ENCODE measurements around the gene GLT6D1. TPM values are rescaled to one million over a fixed set of nuclear protein-coding genes. Genes with fewer than 3 reads are reported as not detected.

The GLT6D1 gene
- total and polyA plus RNA-seq, 2 of the 4 experiments (the other 2 are of a cell fraction), result not detected

- ATAC-seq (ENCODE audit: low read depth), result no peak
Observed at GRCh38 chr9:135622415-135623020, 16.8 kb downstream of the GLT6D1 start.

More at GRCh38 chr9:135622415-135623020, 16.8 kb downstream of the GLT6D1 start:
- in situ Hi-C loops (cut with MboI; ENCODE audit: low sequenced_read_pairs) (loop anchor here (25.0 kb wide), 1 partner anchor 315 kb away; no protein-coding TSS in a partner anchor), dilution Hi-C loops (cut with HindIII; ENCODE audit: low sequenced_read_pairs, unreplicated experiment) (no loop called here), intact Hi-C loops (cut with micrococcal nuclease) (no loop called here)
- no peak for DNase-seq
- Histone ChIP-seq H3K18ac (ENCODE audit: low read depth, low read length) (no peak overlapping the region), H3K9me1 (ENCODE audit: insufficient read depth, low read length) (no peaks in the 10 kb centered on the region), H2BK5ac (ENCODE audit: low read depth, low read length, poor library complexity, severe bottlenecking) (no peak overlapping the region), H2AK5ac (ENCODE audit: low read depth, low read length) (no peak overlapping the region), H3K4me3 (ENCODE audit: insufficient read depth, low read depth, low read length) (no peak overlapping the region), H4K20me1 (ENCODE audit: insufficient read depth, low read length) (no peaks in the 10 kb centered on the region), H3K9me3 (ENCODE audit: control insufficient read depth, insufficient read depth, low read length) (no peaks in the 10 kb centered on the region), H3K79me1 (ENCODE audit: low read depth in 1 of 2, low read length in 2 of 2) (no peaks in the 10 kb centered on the region), H2BK120ac (ENCODE audit: low read depth, low read length) (no peak overlapping the region), H3K56ac (ENCODE audit: extremely low read depth, insufficient read depth, low read length) (no peak overlapping the region), H2BK15ac (ENCODE audit: low read depth, low read length) (no peak overlapping the region), H3K36me3 (ENCODE audit: control insufficient read depth, insufficient read depth, low read length) (no peaks in the 10 kb centered on the region), H3K14ac (replicated peaks; ENCODE audit: low read depth, low read length) (no peak overlapping the region), H3K4ac (ENCODE audit: low read depth, low read length) (no peak overlapping the region), H2AK9ac (replicated peaks; ENCODE audit: low read depth, low read length, poor library complexity) (no peak overlapping the region), H4K8ac (ENCODE audit: low read depth in 2 of 2, low read length in 2 of 2) (no peak overlapping the region), H3K4me1 (ENCODE audit: control insufficient read depth, insufficient read depth, low read length) (no peaks in the 10 kb centered on the region), H4K5ac (ENCODE audit: low read depth, low read length) (no peak overlapping the region), H2BK20ac (ENCODE audit: low read depth, low read length) (no peak overlapping the region), H3K9ac (ENCODE audit: low read depth, low read length) (no peak overlapping the region), H4K91ac (ENCODE audit: insufficient read depth, low read depth, low read length) (no peak overlapping the region), H3K27me3 (ENCODE audit: control insufficient read depth, insufficient read depth, low read length) (no peaks in the 10 kb centered on the region; the same call in 1 of the 2 replicates), H3K23ac (ENCODE audit: low read depth, low read length) (no peak overlapping the region), H3K27ac (ENCODE audit: insufficient read depth, low read length) (no peak overlapping the region), H2AFZ (replicated peaks; ENCODE audit: low read length, poor library complexity) (peak overlapping the region; percentile 56), H3K4me2 (ENCODE audit: low read depth, low read length) (no peak overlapping the region)
- TF ChIP-seq BHLHE40 (IDR thresholded peaks at IDR 0.05; ENCODE audit: low read depth, low read length), result no peak
- TF ChIP-seq RAD21 (IDR thresholded peaks at IDR 0.05; ENCODE audit: low read length), result no peak
- TF ChIP-seq, protein P1, sequence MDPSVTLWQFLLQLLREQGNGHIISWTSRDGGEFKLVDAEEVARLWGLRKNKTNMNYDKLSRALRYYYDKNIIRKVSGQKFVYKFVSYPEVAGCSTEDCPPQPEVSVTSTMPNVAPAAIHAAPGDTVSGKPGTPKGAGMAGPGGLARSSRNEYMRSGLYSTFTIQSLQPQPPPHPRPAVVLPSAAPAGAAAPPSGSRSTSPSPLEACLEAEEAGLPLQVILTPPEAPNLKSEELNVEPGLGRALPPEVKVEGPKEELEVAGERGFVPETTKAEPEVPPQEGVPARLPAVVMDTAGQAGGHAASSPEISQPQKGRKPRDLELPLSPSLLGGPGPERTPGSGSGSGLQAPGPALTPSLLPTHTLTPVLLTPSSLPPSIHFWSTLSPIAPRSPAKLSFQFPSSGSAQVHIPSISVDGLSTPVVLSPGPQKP (IDR thresholded peaks at IDR 0.05; ENCODE audit: borderline replicate concordance, low read depth, low read length), result no peak
- TF ChIP-seq RFX5 (IDR thresholded peaks at IDR 0.05; ENCODE audit: low read depth, low read length), result no peak
- no TSS peak for BruUV-seq (replicated peaks)
- ChIA-PET POLR2A (ENCODE audit: unreplicated experiment) (interaction anchor here (0.6 kb wide), 1 partner anchor 128 kb away, joined by 3 read pairs; no protein-coding TSS in a partner anchor), CTCF (no interaction called here)
- 40% methylated on average over 2 of the region's 11 CpGs; no CpG with 5 or more reads in 1 of the 2 experiments for WGBS, 2 experiments (ENCODE audit: extremely low coverage in 2 of 2, insufficient read length in 1 of 2)

Measured in IMR-90 (cell line).